ENCODE results near the gene MAP3K10.

- TF ChIP-seq CTCF (IDR thresholded peaks at IDR 0.05) (no peak), POLR2A (IDR thresholded peaks at IDR 0.05) (no peak)
These were observed 2.3 kb downstream of the MAP3K10 start for GRCh38 chr19:40193587-40193849.

All from body of pancreas (tissue), 4 donors.